DMS 273 (cell line): ENCODE results near the gene MGMT.
A peak's percentile ranks its signal among the peaks of the same experiment; 100 is the strongest.

Experiments
- DNase-seq: peaks from one replicate; lab custom pipeline; 2025; ENCODE audit not compliant: unreplicated experiment; lab: John Stamatoyannopoulos, UW

The MGMT gene

GRCh38 chr10:129755621-129756020 is 288.6 kb downstream of the MGMT start:
- no peak for DNase-seq

- peak; percentile 46 for DNase-seq
Observed at GRCh38 chr10:129756912-129757901, 290.2 kb downstream of the MGMT start.

- no peak for DNase-seq
Observed at GRCh38 chr10:129758207-129759021, 291.4 kb downstream of the MGMT start.

- DNase-seq, result no peak
Observed at GRCh38 chr10:129759214-129760002, 292.4 kb downstream of the MGMT start.

GRCh38 chr10:129760003-129760315 is 292.9 kb downstream of the MGMT start:
- DNase-seq, result no peak

GRCh38 chr10:129760416-129760815 is 293.4 kb downstream of the MGMT start:
- DNase-seq, result no peak

GRCh38 chr10:129761197-129761972 is 294.3 kb downstream of the MGMT start:
- DNase-seq, result no peak

GRCh38 chr10:129761981-129762956 is 295.2 kb downstream of the MGMT start:
- no peak for DNase-seq

GRCh38 chr10:129764011-129764900 is 297.2 kb downstream of the MGMT start:
- DNase-seq, result no peak

GRCh38 chr10:129764901-129765663 is 298.0 kb downstream of the MGMT start:
- no peak for DNase-seq

- DNase-seq, result no peak
Observed at GRCh38 chr10:129765664-129766550, 298.9 kb downstream of the MGMT start.

GRCh38 chr10:129766611-129767550 is 299.8 kb downstream of the MGMT start:
- no peak for DNase-seq

GRCh38 chr10:129767751-129768150 is 300.7 kb downstream of the MGMT start:
- DNase-seq, result no peak

GRCh38 chr10:129768437-129769355 is 301.7 kb downstream of the MGMT start:
- DNase-seq, result peak; percentile 16
